ENCODE results near the gene CREB3L4. TPM values are rescaled to one million over a fixed set of nuclear protein-coding genes. Genes with fewer than 3 reads are reported as not detected.

The CREB3L4 gene
- total and polyA plus RNA-seq, 11 donors = 2.5 to 7.2 (median 4.7) TPM

GRCh38 chr1:153945131-153945794, 22.4 kb upstream of the CREB3L4 start:
- Histone ChIP-seq H3K36me3 (peaks cover 0 to 69% (median 57%) of the 10 kb centered on the region in 9 donors), H3K27ac (peak overlapping the region; percentile 97 to 100 (median 100)), H3K4me1 (peaks cover 0 to 43% (median 29%) of the 10 kb centered on the region in 12 donors), H3K27me3 (no peaks in the 10 kb centered on the region), H3K4me3 (peak overlapping the region; percentile 67 to 100 (median 92)), H3K9me3 (no peaks in the 10 kb centered on the region)
- TF ChIP-seq POLR2A (IDR thresholded peaks at IDR 0.05) (no peak), CTCF (IDR thresholded peaks at IDR 0.05) (no peak)
- ATAC-seq (peak; percentile 60 to 76 (median 72)), DNase-seq (peak; percentile 76 to 88 (median 85))
- WGBS, 4 donors = 29 to 32% (median 31%) methylated on average over 11 to 12 of the region's 12 CpGs
- intact Hi-C loops (cut with DNase I) = loop anchor here in 8 of 10 donors (1.0 to 10.0 kb wide), 7 partner anchors 22 to 268 kb away; partner anchors contain the start of genes GATAD2B (in 1 of the 8), NPR1 (in 1 of the 8) and RAB13 (in 1 of the 8)

GRCh38 chr1:153945795-153946621, 21.7 kb upstream of the CREB3L4 start:
- WGBS, 4 donors = 0% methylated on average over 33 to 95 of the region's 95 CpGs

GRCh38 chr1:153946622-153947241, 21.0 kb upstream of the CREB3L4 start, which contains the start of gene DENND4B:
Gene DENND4B (minus strand): TSS chr1:153946718. CDS start chr1:153944374, 2,344 bp downstream.
- Histone ChIP-seq H3K36me3 (peaks cover 0 to 70% (median 60%) of the 10 kb centered on the region in 9 donors), H3K27ac (peak within 1 kb of the TSS; percentile 97 to 100 (median 100)), H3K27me3 (no peaks in the 10 kb centered on the region), H3K4me1 (peaks cover 0 to 43% (median 29%) of the 10 kb centered on the region in 12 donors), H3K4me3 (peak within 1 kb of the TSS; percentile 67 to 100 (median 92)), H3K9me3 (no peaks in the 10 kb centered on the region)
- whole genome bisulfite sequencing, 4 donors = 9 to 13% (median 9%) methylated on average over 21 to 28 of the region's 28 CpGs
- peak; percentile 85 to 94 (median 87) for DNase-seq
- TF ChIP-seq POLR2A (IDR thresholded peaks at IDR 0.05) (no peak), CTCF (IDR thresholded peaks at IDR 0.05) (peak; percentile 82 to 99 (median 95))
- intact Hi-C loops (cut with DNase I) = loop anchor here in 9 of 10 donors (1.0 to 10.0 kb wide), 10 partner anchors 12 to 269 kb away; partner anchors contain the start of genes GATAD2B (in 2 of the 9), CRTC2 (in 1 of the 9), JTB (in 1 of the 9) and NPR1 (in 1 of the 9)
- peak; percentile 53 to 81 (median 77) for ATAC-seq

More at GRCh38 chr1:153945795-153946621, 21.7 kb upstream of the CREB3L4 start:
- H3K4me3 ChIP-seq = peak overlapping the region; percentile 67 to 100 (median 92)
- peaks cover 0 to 43% (median 29%) of the 10 kb centered on the region in 12 donors for H3K4me1 ChIP-seq
- DNase-seq = peak; percentile 90 to 96 (median 94)
- H3K9me3 ChIP-seq = no peaks in the 10 kb centered on the region
- intact Hi-C loops (cut with DNase I) = loop anchor here in 9 of 10 donors (1.0 to 10.0 kb wide), 11 partner anchors 12 to 269 kb away; partner anchors contain the start of genes GATAD2B (in 3 of the 9), CRTC2 (in 1 of the 9), JTB (in 1 of the 9) and NPR1 (in 1 of the 9)
- peak; percentile 65 to 85 (median 82) for ATAC-seq
- peaks cover 0 to 69% (median 57%) of the 10 kb centered on the region in 9 donors for H3K36me3 ChIP-seq
- TF ChIP-seq CTCF (IDR thresholded peaks at IDR 0.05) (no peak), POLR2A (IDR thresholded peaks at IDR 0.05) (peak in 1 of 2 donors; percentile 42)
- peak overlapping the region; percentile 97 to 100 (median 100) for H3K27ac ChIP-seq
- H3K27me3 ChIP-seq = no peaks in the 10 kb centered on the region
